Measurements from ENCODE around the gene ARFIP2. TPM values are rescaled to one million over a fixed set of nuclear protein-coding genes. Genes with fewer than 3 reads are reported as not detected.

ARFIP2 gene
- total RNA-seq, 3 donors from 2014 or later: 40.0 to 129 (median 121) TPM

- Histone ChIP-seq H3K4me1 (no peaks in the 10 kb centered on the region), H3K27ac (no peak overlapping the region), H3K36me3 (peaks cover 11% of the 10 kb centered on the region), H3K27me3 (no peaks in the 10 kb centered on the region), H3K4me3 (no peak overlapping the region), H3K9me3 (no peaks in the 10 kb centered on the region)
- intact Hi-C loops (cut with DNase I; ENCODE audit: low total_unique reads): no loop called here
- no peak for DNase-seq (ENCODE audit: low spot score in 2 of 2)
- TF ChIP-seq CTCF (IDR thresholded peaks at IDR 0.05): no peak
- no peak for TF ChIP-seq POLR2A (IDR thresholded peaks at IDR 0.05)
- TF ChIP-seq POLR2AphosphoS5 (IDR thresholded peaks at IDR 0.05): no peak
Measured at GRCh38 chr11:6459099-6459450, 22.1 kb downstream of the ARFIP2 start.

DNA sequence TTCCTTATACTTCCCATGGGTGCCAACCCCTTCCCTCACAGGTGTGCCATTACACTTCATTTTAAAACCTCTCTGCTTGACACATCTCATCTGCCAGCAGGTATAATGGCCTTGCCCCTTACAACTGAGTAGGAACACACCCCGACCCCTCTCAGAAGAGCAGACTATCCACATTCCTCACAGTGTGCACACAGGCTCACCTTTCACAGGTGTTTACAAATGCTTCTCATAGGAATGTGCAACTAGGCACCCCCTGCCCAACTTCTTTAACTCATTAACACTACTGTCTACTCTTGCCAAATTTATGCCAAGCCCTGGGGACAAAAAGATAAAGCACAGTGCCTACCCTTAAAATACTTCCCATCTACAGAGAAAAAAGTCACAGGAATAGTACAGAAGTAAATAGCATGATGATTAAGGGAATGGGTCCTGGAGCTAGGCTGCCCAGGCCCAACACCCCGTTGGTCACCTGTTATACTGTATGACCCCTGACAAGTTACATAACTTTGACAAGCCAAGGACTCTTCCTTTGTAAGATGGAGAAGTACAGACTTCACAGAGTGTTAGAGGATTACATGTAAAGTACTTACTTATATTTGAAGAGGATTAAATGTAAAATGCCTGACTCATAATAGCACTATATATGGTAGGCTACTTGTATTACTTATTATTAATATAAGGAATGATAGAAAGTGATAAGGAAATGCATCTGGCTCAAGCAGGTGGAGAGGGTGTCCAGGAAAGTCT lies 22.6 kb downstream of the ARFIP2 start:
- DNase-seq (ENCODE audit: low spot score in 2 of 2): no peak
- TF ChIP-seq POLR2AphosphoS5 (IDR thresholded peaks at IDR 0.05) (no peak), CTCF (IDR thresholded peaks at IDR 0.05) (no peak), POLR2A (IDR thresholded peaks at IDR 0.05) (no peak)
- Histone ChIP-seq H3K27me3 (no peaks in the 10 kb centered on the region), H3K9me3 (no peaks in the 10 kb centered on the region), H3K4me3 (no peak overlapping the region), H3K4me1 (no peaks in the 10 kb centered on the region), H3K36me3 (peaks cover 11% of the 10 kb centered on the region), H3K27ac (no peak overlapping the region)
- intact Hi-C loops (cut with DNase I; ENCODE audit: low total_unique reads): no loop called here

GRCh38 chr11:6457581-6458320 lies 23.4 kb downstream of the ARFIP2 start:
- TF ChIP-seq CTCF (IDR thresholded peaks at IDR 0.05): no peak
- TF ChIP-seq POLR2A (IDR thresholded peaks at IDR 0.05): no peak
- no peak for TF ChIP-seq POLR2AphosphoS5 (IDR thresholded peaks at IDR 0.05)
- Histone ChIP-seq H3K27ac (no peak overlapping the region), H3K4me3 (no peak overlapping the region), H3K36me3 (peaks cover 11% of the 10 kb centered on the region), H3K9me3 (no peaks in the 10 kb centered on the region), H3K27me3 (no peaks in the 10 kb centered on the region), H3K4me1 (no peaks in the 10 kb centered on the region)
- intact Hi-C loops (cut with DNase I; ENCODE audit: low total_unique reads): no loop called here
- DNase-seq (ENCODE audit: low spot score in 2 of 2): no peak

DNA sequence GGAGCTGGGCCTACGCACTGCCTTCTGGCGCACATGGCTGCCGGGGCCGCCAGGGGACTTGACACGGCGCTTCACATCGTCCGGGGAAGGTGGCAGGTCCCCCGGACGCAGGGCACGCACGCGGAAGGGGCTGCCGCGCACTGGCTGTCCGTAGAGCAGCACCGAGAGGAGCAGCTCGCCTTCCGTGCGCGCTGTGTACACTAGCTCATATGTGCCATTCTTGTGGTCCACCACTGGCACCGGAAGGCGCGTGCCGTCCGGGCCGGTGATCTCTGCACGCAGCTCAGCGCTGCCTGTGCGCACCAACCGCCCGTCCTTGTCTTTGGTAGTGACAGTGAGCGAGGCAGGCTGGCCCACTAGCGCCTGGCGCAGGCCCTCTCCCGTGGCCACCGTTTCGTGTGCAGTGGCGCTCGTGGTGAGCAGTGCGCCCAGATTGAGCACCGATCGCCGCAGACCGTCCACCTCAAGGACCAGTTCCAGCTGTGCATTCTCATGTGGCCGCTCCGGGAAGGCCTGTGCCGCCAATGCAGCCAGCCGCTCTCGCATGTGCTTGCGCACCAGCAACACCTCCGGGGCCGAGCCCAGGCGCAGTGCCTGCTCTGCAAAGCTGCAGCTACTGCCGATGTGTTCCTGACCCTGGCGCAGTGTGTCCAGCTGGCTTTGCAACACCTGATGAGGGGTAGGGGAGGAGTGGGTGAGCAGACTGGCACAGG lies 24.6 kb downstream of the ARFIP2 start:
- intact Hi-C loops (cut with DNase I; ENCODE audit: low total_unique reads): no loop called here
- no peak for TF ChIP-seq POLR2AphosphoS5 (IDR thresholded peaks at IDR 0.05)
- TF ChIP-seq CTCF (IDR thresholded peaks at IDR 0.05): no peak
- no peak for TF ChIP-seq POLR2A (IDR thresholded peaks at IDR 0.05)
- Histone ChIP-seq H3K4me3 (no peak overlapping the region), H3K9me3 (no peaks in the 10 kb centered on the region), H3K36me3 (peaks cover 11% of the 10 kb centered on the region), H3K27me3 (no peaks in the 10 kb centered on the region), H3K27ac (no peak overlapping the region), H3K4me1 (no peaks in the 10 kb centered on the region)
- DNase-seq (ENCODE audit: low spot score in 2 of 2): no peak

DNA sequence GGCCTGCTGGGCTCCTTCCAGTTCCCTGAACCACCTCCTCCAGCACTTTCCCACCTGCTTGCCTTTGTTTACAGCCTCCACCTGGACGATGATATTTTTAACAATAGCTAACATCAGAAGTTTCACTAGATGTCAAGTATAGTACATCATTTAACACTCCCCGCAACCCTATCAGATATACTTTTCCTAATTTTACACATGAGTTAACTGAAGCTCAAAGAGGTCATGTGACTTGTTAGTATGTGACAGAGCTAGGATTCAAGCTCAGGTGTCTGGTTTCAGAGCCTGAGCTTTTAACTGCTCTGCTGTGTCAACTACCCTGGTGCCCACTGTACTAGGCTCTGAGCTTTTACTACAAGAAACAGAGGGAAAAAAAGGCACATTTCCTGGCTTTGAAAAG lies 26.1 kb downstream of the ARFIP2 start:
- Histone ChIP-seq H3K9me3 (no peaks in the 10 kb centered on the region), H3K36me3 (peaks cover 11% of the 10 kb centered on the region), H3K27me3 (no peaks in the 10 kb centered on the region), H3K27ac (no peak overlapping the region), H3K4me3 (no peak overlapping the region), H3K4me1 (no peaks in the 10 kb centered on the region)
- intact Hi-C loops (cut with DNase I; ENCODE audit: low total_unique reads): no loop called here
- DNase-seq (ENCODE audit: low spot score in 2 of 2): no peak
- TF ChIP-seq POLR2A (IDR thresholded peaks at IDR 0.05): no peak
- no peak for TF ChIP-seq CTCF (IDR thresholded peaks at IDR 0.05)
- TF ChIP-seq POLR2AphosphoS5 (IDR thresholded peaks at IDR 0.05): no peak

Measured in breast epithelium (tissue), 4 donors.